Peyer's patch (tissue), 4 donors: ENCODE results near the gene ATPAF2.

Experiments used
- POLR2A ChIP-seq, 2 donors: fragments of 450-650 bp; IDR thresholded peaks; one replicate each; pipeline ENCODE4 v1.5.1; 2017; ENCODE audit warnings: antibody characterized with exemption in 2 of 2, mild to moderate bottlenecking in 2 of 2, moderate library complexity in 2 of 2
- TF ChIP-seq, protein P1 (sequence below), 6 experiments: fragments of 450-650 bp in 4 of 6; fragments of 200-600 bp in 2 of 6; sonication (generic) in 1 of 6; IDR thresholded peaks; one replicate each; pipeline ENCODE4 v1.5.1; 2017 to 2019; ENCODE audit warnings: antibody characterized with exemption in 6 of 6, mild to moderate bottlenecking in 3 of 6, moderate library complexity in 1 of 6

DNA sequence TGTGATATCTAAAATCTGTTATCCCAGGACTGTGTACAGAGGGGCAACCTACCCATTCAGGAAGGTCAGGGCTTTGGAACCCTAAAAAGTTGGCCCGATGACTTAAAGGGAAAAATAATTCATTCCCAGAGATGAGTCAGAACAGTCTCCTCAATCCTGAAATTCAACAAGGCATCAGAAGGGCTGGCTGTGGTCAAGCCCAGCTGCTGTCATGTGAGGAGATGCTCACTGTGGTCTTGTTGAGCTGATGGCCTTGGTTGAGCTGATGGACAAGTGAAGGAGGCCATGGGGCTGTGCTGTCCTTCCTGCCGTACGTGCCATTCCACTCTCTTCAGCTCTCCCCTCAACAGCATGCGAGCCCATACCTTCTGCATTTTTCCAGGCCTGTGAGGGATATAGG lies 27.9 kb upstream of the ATPAF2 start:
- TF ChIP-seq, protein P1, sequence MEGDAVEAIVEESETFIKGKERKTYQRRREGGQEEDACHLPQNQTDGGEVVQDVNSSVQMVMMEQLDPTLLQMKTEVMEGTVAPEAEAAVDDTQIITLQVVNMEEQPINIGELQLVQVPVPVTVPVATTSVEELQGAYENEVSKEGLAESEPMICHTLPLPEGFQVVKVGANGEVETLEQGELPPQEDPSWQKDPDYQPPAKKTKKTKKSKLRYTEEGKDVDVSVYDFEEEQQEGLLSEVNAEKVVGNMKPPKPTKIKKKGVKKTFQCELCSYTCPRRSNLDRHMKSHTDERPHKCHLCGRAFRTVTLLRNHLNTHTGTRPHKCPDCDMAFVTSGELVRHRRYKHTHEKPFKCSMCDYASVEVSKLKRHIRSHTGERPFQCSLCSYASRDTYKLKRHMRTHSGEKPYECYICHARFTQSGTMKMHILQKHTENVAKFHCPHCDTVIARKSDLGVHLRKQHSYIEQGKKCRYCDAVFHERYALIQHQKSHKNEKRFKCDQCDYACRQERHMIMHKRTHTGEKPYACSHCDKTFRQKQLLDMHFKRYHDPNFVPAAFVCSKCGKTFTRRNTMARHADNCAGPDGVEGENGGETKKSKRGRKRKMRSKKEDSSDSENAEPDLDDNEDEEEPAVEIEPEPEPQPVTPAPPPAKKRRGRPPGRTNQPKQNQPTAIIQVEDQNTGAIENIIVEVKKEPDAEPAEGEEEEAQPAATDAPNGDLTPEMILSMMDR (IDR thresholded peaks at IDR 0.05): no peak
- no peak for TF ChIP-seq POLR2A (IDR thresholded peaks at IDR 0.05)
